ENCODE measurements around the gene MYB.
"Not testable (repeated sequence)": the region's sequence is repeated elsewhere in the genome, so short reads cannot be mapped to it uniquely, and the experiment has no call there.

MYB gene

DNA sequence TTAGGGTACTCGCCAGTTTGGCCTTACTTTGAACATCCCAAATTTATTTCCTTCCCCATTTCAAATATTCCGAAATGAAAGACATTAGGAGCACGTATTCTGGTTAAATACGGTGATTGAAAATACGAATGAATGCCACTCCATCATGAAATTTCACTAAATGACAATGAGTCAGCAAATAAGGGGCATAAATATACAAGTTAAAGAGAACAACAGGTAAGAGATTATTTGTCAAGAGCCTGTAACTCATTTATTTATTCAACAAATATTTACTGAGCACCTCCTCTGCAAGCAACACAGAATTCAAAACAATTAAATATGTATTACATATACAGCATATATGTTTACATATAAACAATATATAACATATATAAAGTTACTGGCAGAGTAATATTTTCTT lies 44.8 kb downstream of the MYB start:
- DNase-seq, result no peak

- no peak for DNase-seq
These were observed 45.4 kb downstream of the MYB start for GRCh38 chr6:135226537-135226936.

GRCh38 chr6:135227349-135227748 lies 46.2 kb downstream of the MYB start:
- no peak for DNase-seq

- DNase-seq, result no peak
These were observed 46.6 kb downstream of the MYB start for GRCh38 chr6:135227758-135228157.

- DNase-seq, result no peak
These were observed 47.4 kb downstream of the MYB start for GRCh38 chr6:135228486-135228885.

- DNase-seq, result no peak
These were observed 48.9 kb downstream of the MYB start for GRCh38 chr6:135229996-135230395.

DNA sequence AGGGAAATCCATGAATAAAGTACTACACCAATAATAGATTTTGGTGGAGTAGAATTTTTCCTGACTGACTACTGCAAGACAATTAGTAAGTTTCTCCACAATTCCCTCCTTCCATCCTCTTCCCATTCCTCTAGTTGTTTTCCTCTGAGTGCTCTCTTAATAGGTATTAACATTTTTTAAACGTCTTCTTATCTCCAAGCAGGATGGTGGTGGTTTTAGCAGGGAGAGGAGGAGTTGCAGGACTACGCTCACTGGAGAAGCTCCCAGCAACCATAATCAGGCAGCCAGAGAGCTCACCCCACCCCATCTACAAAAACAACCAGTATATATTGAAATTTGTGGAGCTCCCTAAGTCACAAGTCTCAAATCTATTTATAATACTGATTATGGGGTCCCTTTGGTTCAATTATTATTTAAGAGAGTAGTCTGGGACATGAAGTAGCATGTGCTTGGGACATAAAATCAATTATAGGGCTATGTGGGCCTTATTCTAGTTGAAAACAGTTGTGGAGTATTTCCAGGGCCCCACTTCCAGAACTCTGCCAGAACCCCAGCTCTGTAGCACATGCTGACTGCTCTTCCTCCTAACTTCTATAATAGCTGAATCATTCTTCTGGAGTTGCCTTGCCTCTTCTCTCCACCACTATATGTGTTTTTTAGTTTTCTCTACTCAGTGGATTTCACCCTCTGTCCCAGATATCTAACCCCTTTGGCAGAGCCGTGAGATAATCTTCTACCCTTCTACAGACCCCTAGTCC lies 49.8 kb downstream of the MYB start:
- no peak for DNase-seq

DNA sequence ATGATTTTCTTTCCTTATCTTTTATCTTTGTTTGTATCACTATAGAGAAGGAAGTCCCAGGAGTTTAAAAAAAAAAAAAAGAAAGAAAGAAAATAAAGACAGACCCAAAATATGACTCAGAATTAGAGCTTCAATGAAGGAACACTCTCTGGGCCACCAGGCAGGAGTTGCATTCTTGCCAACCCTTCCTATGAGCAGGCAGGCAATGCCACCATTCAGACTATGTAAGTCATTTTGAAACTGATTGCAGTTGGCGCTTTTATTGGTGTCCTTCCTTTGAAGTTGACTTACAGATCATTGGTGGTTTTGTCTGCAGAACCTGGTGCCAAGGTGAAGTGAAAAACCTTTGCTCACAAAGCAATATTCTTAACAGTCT lies 50.3 kb downstream of the MYB start:
- DNase-seq, result no peak

DNA sequence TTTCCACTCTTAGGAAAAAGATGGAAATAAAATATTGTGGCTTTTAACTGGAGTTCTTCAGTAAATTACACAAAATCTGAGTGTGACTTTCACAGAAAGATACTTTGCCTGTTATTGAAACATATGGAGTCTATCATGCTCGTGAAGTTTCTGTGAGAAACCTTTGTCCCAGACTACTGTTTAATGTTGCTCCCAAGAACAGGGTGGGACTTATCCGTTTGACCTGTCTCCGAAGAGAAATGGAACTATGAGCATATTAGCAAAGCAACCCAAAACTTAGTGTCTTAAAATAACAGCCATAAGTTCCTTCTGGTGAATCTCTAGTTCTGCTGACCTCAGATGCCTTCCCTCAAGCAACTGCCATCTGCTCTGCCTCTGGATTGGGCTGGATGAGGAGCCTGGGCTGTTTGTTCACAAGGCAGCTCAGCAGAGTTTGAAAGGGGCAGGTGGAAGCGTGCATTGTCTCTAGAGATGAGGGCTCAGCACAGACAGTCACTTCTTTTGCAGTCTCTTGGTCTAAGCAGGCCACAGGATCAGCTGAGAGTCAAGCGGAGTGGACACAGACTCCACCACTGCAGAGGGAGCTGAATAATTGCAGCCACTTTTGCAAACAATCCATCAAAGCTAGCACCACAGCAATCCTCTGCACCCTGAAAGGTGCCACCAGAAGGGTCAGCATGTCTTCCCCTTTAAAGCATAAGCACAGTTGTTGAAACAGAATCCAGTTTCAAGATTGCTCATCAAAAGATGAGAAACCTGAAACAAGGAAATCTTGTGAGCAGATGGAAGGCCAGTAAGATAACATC lies 52.8 kb downstream of the MYB start:
- no peak for DNase-seq

GRCh38 chr6:135234492-135234780 lies 53.3 kb downstream of the MYB start:
- no peak for DNase-seq

DNA sequence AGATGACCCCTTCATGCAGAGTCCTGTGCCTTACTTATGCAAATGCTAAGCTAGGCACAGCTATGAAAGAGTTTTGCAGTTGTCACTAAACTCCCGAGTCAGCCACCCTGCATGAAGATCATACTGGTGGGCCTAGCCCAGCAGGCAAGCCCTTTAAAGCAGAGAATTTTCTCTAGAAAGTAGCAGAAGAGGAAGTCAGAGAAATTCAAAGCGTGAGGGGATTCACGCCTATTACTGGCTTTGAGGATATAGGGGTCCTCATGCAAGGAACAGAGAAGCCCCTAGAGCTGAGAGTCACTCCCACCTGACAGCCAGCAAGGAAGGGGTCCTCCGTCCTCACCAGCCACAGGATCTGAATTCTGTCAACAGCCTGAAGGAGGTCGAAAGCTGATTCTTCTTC lies 54.6 kb downstream of the MYB start:
- no peak for DNase-seq

- DNase-seq, result no peak
These were observed 55.2 kb downstream of the MYB start for GRCh38 chr6:135236319-135236718.

DNA sequence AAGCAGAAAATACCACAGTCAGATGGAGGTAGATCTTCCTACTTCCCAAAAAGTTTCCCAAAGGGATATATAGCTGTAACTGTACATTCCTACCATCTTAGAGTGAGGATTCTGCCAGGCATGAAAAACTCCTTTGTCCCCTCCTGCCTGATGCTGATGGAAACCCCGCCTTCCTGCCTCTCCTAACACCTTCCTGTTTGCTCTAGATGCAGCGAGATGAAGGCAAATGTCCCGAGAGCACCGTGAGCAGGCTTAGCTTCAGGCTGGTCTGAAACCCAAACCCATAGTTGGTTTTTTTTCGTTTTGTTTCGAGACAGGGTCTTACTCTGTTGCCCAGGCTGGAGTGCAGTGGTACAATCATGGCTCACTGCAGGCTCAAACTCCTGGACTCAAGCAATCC lies 55.6 kb downstream of the MYB start:
- no peak for DNase-seq

GRCh38 chr6:135240711-135241110 lies 59.6 kb downstream of the MYB start:
- no peak for DNase-seq

DNA sequence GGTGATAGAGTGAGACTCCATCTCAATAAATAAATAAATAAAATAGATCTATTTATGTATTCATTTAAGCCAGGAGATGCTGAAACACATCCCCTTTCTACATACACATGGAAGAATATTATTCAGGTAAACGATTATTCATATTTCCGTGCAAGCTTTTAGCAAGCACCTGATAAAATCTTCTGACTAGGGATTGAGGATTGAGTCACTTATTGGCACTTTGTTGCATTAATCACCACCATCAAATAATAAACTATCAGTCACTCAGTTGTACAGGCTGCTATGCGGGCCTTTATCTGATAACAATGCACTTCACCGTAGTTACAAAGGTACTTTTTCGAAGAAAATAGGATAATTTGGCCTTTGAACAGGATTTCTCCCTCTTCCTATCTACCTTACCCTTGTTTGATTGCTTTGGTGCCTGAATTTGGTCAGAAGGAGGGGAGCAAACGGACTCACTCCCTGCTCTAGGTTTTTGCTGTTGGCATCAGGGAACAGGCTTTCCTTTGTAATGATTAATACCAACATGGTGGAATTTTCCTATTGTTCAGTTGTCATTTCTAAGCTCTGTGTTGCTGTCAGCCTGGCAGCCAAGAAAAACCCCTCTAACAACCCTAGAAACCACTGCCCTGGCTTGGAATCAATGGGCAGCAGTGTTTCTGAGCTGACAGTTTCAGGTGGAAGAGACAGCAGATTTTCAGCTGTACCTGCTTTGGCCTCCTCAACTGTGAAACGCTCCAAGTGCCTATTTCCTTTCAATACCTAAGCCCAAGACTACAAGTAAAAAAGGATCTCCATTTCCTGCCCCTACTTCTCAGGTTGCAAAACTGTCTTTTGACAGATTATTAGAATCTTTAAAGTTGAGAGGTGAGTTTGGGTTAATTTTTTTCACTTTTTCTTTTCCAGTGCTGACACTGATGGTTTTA lies 63.0 kb downstream of the MYB start:
- no peak for DNase-seq

DNA sequence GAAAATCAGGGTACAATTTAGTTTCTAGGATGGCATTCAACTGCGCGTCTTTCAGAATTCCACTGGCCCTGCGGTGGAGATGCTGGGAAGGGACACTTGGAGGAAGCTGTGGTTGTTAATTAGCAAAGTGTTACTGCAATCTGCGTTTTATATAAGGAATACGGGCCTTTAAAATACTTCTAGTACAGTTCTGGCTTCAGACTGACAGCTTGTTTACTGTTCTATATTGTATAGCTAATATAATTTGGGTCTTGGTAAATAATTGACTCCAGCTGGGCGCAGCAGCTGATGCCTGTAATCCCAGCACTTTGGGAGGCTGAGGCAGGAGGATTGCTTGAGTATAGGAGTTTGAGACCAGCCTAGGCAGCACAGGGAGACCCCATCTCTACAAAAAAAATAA lies 63.7 kb downstream of the MYB start:
- no peak for DNase-seq

DNA sequence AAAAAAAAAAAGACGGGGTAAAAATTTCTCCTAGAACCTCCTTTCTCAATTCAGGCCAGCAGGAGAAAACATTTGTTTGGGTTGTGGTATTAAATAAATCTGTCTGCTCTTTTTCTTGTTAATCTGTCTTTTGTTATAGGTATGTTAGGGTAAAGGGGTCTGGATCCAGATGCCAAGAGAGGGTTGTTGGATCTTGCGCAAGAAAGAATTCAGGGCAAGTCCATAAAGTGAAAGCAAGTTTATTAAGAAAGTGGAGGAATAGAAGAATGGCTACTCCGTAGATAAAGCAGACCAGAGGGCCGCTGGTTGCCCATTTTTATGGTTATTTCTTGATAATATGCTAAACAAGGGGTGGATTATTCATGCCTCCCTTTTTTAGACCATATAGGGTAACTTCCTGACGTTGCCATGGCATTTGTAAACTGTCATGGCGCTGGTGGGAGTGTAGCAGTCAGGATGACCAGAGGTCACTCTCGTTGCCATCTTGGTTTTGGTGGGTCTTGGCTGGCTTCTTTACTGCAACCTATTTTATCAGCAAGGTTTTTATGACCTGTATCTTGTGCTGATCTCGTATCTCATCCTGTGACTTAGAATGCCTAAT lies 65.4 kb downstream of the MYB start:
- DNase-seq, result not testable (repeated sequence)

DNA sequence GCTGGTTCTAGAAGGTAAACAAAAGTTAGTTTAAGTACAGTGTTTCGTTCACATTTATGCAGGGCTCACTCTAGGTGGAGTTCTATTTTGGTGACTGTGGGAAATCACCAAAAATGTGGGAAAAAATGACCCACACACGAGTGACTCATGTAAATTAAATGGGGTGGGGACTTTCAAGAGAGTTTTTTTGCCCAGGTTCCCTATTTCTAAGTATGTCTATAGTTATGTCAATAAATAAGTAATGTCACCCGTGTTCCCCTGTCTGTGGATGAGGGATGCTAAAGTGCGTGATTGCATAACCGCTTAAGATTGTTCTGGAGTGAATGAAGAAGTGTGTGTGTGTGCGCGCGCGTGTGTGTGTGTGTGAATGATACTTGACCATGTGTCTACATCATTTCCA lies 69.1 kb downstream of the MYB start:
- DNase-seq, result no peak

DNA sequence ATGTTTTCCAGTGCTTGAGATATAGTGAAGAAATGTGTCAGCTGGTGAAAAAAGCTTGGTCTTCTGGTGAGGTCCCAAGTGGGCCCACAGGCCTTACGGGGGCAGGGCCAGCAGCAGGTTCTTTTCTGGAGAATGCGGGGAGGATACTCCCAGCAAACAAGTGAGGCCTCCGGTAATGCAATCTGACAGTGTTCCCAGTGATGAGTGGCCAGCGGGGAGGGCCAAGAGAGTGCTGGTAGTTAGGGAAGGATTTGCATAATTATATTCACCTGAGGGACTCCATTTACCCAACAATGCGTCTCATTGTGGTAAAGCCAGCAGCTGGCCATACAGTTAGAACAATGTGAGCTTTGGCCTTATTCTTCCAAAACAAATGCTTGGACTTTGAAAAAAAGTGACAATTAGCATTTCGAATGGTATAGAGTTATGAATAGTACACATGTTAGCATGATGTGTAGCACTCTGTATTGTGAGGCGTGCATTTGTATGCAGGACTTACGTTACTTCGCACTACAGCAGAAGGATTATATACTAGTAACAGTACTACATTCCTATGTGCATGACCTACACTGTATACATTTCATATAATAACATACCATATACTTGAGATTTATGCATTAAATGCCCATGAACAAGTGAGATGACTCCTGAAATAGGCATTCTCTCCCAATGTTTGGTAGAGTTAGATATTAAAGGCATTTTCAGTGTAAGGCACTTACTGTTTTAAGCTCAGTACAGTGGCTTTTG lies 69.8 kb downstream of the MYB start:
- no peak for DNase-seq

DNA sequence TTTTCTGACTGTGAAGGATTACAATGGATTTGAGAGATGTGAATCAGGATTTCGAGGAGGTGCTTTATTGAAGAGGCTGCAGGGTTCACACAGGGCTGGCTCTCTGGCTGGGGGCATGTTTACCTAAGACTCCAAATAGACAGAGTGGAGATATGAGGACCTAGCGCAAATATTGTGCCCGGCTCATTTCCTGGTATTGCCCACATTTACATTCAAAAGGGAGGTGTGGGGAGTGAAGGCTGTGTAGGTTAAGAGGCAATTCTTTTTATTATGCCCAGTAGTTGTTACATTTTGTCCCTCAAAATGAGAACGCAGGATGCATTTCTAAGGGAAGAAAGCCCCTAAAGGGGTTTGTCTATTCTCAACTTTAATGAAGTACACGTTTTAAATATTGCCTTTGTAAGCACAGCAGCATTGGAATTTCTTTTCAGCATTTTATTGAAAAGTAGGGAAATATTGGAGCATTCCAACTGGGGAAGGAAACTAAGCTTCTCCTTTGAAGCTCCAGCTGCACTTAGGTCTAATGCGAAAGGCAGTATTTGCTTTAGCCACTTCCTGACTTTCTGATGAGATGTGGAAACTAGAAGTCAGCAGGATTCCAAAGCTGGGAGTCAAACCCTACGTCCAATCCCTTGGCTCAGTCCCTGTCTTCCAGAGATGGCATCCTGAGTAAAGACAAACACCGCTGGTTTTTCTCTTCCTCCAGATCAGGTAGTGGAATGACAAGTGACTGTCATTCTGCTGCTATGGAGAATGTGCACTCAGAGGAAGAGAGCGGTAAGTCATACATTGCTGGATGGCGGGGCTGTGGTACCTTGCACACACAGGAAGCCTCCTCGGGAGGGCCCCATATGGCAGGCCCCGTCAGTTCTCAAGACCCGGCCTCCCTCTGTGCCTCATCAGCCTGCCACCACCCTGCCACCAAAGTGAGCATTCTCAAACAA lies 70.7 kb downstream of the MYB start:
- no peak for DNase-seq

DNA sequence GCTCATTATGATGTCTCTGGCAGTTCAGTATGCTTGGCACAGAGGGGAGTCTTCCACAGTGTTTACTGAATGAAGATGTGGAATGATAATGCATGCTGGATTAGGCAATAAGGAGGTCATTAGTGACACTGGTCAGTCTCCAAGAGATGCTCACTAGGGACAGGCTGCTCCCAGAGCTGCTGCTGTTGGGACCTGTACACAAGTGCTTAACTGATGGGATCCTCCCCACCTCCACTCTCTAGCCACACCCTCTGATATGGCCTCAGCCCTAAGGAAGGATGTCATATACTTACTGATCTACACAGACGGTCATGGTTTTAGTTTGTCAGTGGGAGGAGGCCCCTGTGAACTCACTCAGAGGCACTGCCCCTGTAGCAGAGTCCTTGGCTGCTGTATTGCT lies 73.4 kb downstream of the MYB start:
- DNase-seq, result no peak

All from midbrain (tissue), 1 donor.